NCI-H2227 treated with DMSO at 0.1 percent for 48 hours (cell line): ENCODE results near the gene CBLN2.

Experiments used
- DNase-seq: peaks from one replicate; lab custom pipeline; 2025; lab: John Stamatoyannopoulos, UW

Gene CBLN2

GRCh38 chr18:72544092-72544886 is at the start of gene CBLN2:
CBLN2 (minus strand) TSS chr18:72544342; CDS start chr18:72542160, 2,182 bp downstream.
- peak; percentile 5 for DNase-seq

DNA sequence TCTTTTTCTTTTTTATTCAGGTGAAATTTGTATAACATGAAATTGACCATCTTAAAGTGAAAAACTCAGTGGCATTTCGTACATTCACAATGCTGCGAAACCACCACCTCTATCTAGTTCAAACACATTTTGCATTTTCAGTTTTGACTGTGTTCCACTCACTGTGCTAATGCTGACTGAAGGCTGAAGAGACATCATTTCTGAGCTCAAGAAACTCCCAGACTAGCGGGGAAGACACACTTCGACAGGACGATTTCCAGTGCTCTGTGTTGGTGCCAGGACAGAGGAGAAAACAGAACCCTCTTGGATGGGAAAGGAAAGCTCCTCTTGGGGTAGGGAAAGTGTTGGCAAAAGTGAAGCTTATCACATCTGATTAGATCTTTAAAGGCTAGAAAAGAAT is 44.2 kb upstream of the CBLN2 start:
- no peak for DNase-seq

- no peak for DNase-seq
These were observed 40.6 kb upstream of the CBLN2 start for GRCh38 chr18:72584787-72585186.

- no peak for DNase-seq
These were observed 37.8 kb upstream of the CBLN2 start for GRCh38 chr18:72581976-72582375.

DNA sequence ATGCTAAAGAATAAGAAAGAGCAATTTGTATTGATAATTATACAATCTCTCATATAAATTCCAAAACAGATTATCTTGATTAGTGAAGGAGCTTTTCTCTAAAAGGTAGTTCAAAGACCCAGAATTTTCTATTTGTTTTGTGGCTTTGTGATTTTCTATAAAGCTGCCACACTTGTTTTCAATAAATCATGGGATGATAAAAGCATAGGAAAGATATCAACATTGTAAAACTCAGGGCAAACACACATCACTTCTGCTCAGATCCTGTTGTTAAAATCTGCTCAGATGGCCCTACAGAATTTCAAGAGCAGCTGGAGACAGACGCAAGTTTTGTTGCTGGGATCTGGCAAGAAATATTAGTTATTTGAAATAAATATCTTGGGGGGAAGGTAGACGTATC is 28.8 kb upstream of the CBLN2 start:
- no peak for DNase-seq

DNA sequence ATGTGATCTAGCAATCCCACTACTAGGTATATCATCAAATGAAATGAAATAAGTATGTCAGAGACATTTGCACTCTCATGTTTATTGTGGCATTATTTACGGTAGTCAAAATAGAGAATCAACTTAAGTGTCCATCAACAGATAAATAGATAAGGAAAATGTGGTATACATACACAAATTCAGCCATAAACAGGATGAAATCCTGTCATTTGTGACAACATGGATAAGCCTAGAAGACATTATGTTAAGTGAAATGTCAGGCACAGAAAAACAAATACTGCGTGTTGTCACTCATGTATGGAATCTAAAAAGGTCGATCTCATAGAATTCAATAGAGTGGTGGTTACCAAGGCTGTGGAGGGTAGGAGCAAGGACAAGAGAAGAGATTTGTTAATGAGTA is 22.1 kb upstream of the CBLN2 start:
- DNase-seq = no peak

- no peak for DNase-seq
These were observed 11.8 kb upstream of the CBLN2 start for GRCh38 chr18:72555968-72556367.

DNA sequence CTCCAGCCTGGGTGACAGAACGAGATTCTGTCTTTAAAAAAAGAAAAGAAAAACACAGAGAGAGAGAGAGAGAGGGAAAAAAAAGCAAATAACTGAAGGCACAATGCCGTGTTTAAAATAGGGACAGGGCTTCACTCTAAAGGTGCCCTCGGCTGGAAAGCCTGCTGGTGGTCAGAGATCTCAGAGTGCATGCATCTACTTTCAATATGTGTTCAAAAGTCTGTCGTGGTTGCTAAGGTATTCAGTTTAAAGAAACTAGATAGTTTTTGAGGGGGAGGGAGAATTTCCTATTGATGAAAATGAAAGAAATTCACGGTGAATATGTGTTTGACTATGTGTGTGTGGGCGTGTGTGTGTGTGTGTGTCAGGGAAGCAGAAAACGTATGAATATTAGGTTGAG is 11.0 kb upstream of the CBLN2 start:
- DNase-seq = no peak

DNA sequence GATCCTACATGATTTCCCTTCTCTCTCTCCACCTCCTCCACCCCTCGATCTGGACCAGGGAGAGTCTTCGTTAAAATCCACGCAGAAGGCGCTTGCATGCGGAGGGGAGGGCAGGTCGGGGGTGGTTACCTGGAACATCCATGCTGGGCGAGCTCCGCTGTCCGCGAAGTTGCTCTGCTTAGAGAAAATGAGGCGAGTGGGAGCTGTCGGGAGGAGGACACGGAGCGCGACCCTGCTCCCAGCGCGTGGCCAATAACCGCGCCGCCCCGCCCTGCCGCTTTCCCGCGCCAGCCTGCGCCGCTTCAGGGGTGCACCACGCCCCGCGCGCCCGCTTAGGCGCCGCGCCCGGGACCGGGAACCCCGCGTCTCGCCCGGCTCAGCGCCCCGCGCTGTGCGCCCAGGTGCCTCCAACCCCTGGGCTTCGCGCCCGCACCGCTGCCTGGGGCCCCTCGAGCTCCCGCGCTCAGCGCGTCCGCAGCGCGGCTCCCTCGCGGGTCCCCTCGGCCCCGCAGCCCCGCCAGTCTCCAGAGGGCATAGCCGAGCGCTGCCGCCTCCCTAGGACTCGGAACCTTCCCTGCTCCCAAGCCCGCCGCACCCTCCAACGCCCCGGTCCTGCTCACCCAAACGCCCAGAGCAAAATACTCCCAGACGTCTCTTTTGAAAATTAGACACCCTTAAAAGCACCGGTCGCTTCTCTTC is 636 bp downstream of the CBLN2 start:
- no peak for DNase-seq

- no peak for DNase-seq
These were observed 1.2 kb downstream of the CBLN2 start for GRCh38 chr18:72542984-72543356.

DNA sequence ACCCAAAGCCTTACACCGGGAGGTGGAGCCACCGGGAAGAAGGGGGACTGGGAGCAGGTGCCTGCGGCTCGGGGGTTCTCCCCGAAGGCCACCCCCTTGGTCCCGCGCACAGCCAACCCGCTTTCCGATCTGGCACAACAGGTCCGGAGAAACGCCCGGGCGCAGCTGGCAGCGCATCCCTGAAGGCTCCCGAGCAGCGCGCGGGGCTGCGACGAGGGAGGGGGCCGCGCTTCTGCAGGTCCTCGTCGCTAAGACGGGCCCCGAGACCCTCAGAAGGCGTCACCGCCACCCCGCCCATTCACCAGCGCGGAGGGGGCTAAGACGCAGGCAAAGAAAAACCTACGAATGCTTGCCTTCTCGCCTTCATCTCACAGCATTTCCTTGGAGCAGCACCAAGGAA is 1.8 kb downstream of the CBLN2 start:
- DNase-seq = no peak

DNA sequence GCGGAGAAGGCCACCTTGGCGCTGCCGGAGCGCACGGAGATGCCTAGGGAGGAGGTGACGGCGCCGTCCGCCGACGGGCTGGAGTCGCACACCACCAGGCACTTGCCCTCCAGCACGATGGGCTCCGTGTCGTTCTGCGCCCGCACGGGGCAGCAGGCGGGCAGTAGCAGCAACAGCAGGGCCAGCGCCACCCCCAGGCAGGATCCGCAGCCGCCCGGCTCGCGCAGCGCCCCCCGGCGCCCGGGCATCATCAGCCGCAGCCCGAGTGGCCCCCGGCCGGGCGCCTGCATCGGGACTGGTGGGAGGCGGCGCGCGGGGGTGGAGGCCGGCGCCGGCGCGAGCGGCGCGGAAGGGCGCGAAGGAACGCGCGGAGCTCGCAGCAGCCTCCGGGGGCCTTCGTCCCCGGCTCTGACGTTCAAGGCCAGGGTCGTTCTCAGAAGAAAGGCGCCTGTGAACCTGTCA is 2.2 kb downstream of the CBLN2 start:
- DNase-seq = no peak

GRCh38 chr18:72539901-72540300 is 4.2 kb downstream of the CBLN2 start:
- DNase-seq = no peak

DNA sequence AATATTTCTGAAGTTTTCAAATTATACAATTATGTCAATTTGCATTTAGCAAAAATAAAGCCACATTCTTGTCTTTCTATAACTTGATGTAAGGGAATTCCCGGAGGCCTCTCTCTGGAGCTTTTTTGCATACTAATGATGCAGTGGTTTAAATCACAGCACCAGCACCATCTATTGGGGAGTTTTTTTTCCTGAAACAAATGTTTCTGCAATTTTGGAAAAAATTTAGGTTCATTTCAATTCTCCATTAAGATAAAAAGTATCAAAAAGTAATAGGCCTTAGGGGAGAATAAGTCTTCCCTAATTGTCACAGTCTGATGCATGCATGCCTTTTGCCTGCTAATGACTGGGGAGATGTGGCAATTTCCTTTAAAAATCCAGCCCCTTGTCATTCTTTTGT is 13.5 kb downstream of the CBLN2 start:
- DNase-seq = no peak

GRCh38 chr18:72504866-72505265 is 39.3 kb downstream of the CBLN2 start:
- no peak for DNase-seq

DNA sequence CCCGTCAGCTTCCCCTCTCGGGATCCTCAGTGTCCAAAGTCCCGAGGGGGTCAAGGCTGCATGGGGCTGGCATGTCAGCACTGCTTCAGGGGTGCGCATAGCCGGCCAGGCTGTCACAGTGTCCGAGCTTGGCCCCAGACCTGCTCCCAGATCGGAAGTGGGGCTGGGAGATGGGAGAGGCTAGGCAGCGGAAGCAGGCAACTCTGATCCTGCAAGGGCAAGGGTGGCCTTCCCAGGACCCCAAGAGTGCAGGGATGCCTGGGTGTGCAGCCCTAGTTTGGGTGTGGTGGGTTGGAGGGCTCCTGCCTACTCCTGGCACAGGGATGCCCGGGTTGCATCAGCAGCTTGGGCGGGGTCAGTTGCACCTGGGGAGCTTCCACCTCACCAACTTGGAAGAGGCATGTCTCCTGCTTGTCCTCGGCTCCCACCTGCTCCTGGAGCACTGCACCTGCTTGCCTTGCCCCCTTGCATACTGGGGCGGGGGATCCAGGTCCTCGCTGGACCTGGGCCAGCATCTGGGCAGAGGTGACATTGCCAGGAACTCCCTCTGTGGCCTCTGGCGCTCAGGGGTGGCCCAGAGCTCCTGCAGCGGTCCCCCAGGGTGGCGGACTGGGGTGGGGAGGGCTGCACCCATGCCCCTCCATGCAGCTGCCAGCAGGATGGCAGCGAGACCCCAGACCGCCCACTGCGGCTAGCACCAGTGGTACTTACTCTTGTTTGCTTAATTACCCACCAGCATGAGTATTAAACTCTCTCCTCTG is 41.3 kb downstream of the CBLN2 start:
- DNase-seq = no peak

- DNase-seq = no peak
These were observed 51.6 kb downstream of the CBLN2 start for GRCh38 chr18:72492497-72492896.
